Measurements from ENCODE around the gene CACNA1D.

DNA sequence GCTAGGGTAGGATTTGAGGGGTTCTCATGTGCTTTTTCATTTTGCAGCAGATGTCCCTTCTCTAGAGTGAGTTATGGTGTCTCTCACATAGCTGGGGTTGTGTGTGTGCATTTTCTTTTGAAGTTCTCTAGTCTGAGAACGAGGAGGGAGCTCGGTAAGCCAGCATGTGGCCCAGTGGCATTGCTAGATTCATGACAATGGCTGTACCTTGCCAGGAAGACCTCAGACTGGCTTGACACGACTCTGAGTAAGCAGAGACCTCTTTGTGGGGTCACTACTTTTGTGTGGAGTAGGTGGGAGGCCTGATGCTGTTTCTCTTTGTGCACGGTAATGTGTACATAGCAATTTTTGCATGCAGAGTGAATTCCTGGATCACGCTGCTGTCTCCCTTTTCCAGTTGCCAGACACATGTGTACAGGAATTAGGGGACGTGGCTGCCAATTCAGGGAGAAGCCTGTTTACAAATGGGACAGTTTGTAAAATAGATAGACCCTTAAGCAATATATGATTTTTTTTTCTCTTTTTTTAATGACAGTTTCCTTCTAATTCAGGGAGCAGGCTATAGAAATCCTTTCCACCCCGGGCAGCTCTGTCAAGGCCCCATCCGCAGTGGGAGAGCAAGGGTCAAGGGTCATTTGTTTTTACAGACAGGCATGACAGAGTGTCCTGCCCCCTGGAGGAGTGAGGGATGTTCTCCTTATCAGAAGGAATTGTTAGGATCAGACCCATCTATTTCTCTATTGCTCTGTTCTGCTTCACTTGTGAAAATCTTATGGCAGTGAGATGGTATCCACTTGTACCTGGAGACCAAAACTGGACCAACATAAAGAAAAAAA lies 4.6 kb downstream of the CACNA1D start:
- TF ChIP-seq FOXA1 (IDR thresholded peaks at IDR 0.05): no peak
- no peak for TF ChIP-seq L3MBTL2 (conservative IDR thresholded peaks at IDR 0.05)
- no peak for TF ChIP-seq NFRKB (IDR thresholded peaks at IDR 0.05)
- no peak for TF ChIP-seq HDGF (IDR thresholded peaks at IDR 0.05; ENCODE audit: borderline replicate concordance)
- no peak for TF ChIP-seq BHLHE40 (IDR thresholded peaks at IDR 0.05; ENCODE audit: borderline replicate concordance)
- TF ChIP-seq SP1 (IDR thresholded peaks at IDR 0.05): no peak
- TF ChIP-seq ELF4 (IDR thresholded peaks at IDR 0.05): no peak

Data from HEK293T (cell line).